OCI-LY7 (cell line): ENCODE results near the gene SIGLEC7.

Experiments
- CTCF ChIP-seq: fragments of 200-600 bp; sonication (generic); conservative IDR thresholded peaks from 2 replicates; pipeline ENCODE4 v1.5.1; 2014; ENCODE audit warnings: mild to moderate bottlenecking, antibody characterized with exemption, low read length, moderate library complexity, mixed read lengths
- EZH2phosphoT487 ChIP-seq: fragments of 200-600 bp; sonication (generic); IDR thresholded peaks from 2 replicates; pipeline ENCODE4 v1.6.1; 2018; ENCODE audit warnings: low read depth, borderline replicate concordance, mild to moderate bottlenecking, mixed run types, antibody characterized with exemption, low read length, moderate library complexity, mixed read lengths

GRCh38 chr19:51195616-51196015 lies 53.5 kb downstream of the SIGLEC7 start:
- no peak for TF ChIP-seq CTCF
- no peak for TF ChIP-seq EZH2phosphoT487
